ENCODE data around the gene TMEM179.

- no peak for TF ChIP-seq POLR2A (IDR thresholded peaks at IDR 0.05)
- no peak for TF ChIP-seq CTCF (IDR thresholded peaks at IDR 0.05)
These were observed 9.7 kb upstream of the TMEM179 start for GRCh38 chr14:104614126-104614812.
